ENCODE results near the gene OCA2.

GRCh38 chr15:28106294-28107110 is 7.4 kb upstream of the OCA2 start:
- no peak for TF ChIP-seq POLR2A (IDR thresholded peaks at IDR 0.05)
- TF ChIP-seq POLR2AphosphoS5 (IDR thresholded peaks at IDR 0.05) = no peak
